Esophagus squamous epithelium (tissue), 5 donors: ENCODE results near the gene PPP2R5E. TPM values are rescaled to one million over a fixed set of nuclear protein-coding genes. Genes with fewer than 3 reads are reported as not detected.

Experiments used
- DNase-seq: peaks from one replicate; lab custom pipeline; 2025; lab: John Stamatoyannopoulos, UW
- H3K27ac ChIP-seq, 4 donors: fragments of 200-600 bp; sonication (generic); one replicate each; pipeline ENCODE4 v1.5.1; 2016 to 2019; ENCODE audit warnings: mild to moderate bottlenecking in 1 of 4
- H3K27me3 ChIP-seq, 4 donors: fragments of 200-600 bp; sonication (generic); 1 replicate in 3 of 4; 2 replicates in 1 of 4; pipeline versions ENCODE4 v1.5.1 to v1.6.0; 2017 to 2021; ENCODE audit warnings: antibody characterized with exemption in 1 of 4
- H3K36me3 ChIP-seq, 3 donors: fragments of 200-600 bp; sonication (generic); one replicate each; pipeline ENCODE4 v1.5.1; 2016 to 2019
- H3K4me1 ChIP-seq, 3 donors: fragments of 200-600 bp; sonication (generic); one replicate each; pipeline ENCODE4 v1.5.1; 2017 to 2019
- H3K4me3 ChIP-seq, 4 donors: fragments of 200-600 bp; sonication (generic); 1 replicate in 3 of 4; 2 replicates in 1 of 4; pipeline ENCODE4 v1.5.1; 2016 to 2019; ENCODE audit warnings: mild to moderate bottlenecking in 2 of 4, moderate library complexity in 1 of 4
- H3K9me3 ChIP-seq, 3 donors: fragments of 200-600 bp; sonication (generic); one replicate each; pipeline ENCODE4 v1.5.1; 2016 to 2019
- POLR2A ChIP-seq, 4 donors: fragments of 450-650 bp; IDR thresholded peaks; one replicate each; pipeline ENCODE4 v1.6.1; 2017; ENCODE audit warnings: antibody characterized with exemption in 4 of 4, mild to moderate bottlenecking in 4 of 4, moderate library complexity in 3 of 4
- WGBS, 2 donors: methylation state at CpG; one replicate each; pipeline ENCODE4 v1.1.5; 2018; 5-methylcytosine and 5-hydroxymethylcytosine counted together
- intact Hi-C: fragments of 100-400 bp; cut with DNase I; formaldehyde crosslinking; loops from one replicate; pipeline ENCODE4 v1.15.0; 2022
- total RNA-seq, 4 donors: library from RNA; depleted of rRNA; stranded (reverse); fragments of >200 nt; gene quantifications; one replicate each; pipeline ENCODE4 v1.1.0, GENCODE V29; 2016
- TF ChIP-seq, protein P1 (sequence below), 6 experiments: fragments of 450-650 bp in 4 of 6; fragments of 200-600 bp in 2 of 6; sonication (generic) in 2 of 6; IDR thresholded peaks; one replicate each; pipeline ENCODE4 v1.5.1; 2016 to 2019; ENCODE audit warnings: antibody characterized with exemption in 6 of 6, mild to moderate bottlenecking in 4 of 6, moderate library complexity in 4 of 6
- donor health status: DM: yes; HTN: yes; CAD: no.

The PPP2R5E gene
- total RNA-seq, 4 donors from 2014 or later: 18.9 to 31.2 (median 26.0) TPM

DNA sequence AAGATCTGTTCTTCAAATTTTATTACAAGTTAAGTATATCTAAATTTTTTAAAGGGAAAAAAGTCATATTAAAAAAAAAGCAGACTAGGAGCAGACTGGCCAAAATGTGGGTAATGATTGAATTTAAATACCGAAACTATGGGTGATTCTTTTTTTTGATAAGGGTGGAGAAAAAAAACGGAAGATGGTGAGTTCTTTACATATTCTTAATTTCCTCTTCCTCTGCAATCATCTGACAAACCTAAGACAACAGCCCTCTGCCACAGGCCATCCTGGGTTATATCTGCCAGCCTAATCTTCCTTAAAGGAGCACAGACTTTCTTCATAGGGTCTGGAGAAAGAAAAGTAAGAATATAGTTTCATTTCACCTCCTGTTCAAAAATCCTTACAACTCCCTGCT is 108.0 kb downstream of the PPP2R5E start:
- intact Hi-C loops: no loop called here
- TF ChIP-seq POLR2A (IDR thresholded peaks at IDR 0.05): no peak
- TF ChIP-seq, protein P1, sequence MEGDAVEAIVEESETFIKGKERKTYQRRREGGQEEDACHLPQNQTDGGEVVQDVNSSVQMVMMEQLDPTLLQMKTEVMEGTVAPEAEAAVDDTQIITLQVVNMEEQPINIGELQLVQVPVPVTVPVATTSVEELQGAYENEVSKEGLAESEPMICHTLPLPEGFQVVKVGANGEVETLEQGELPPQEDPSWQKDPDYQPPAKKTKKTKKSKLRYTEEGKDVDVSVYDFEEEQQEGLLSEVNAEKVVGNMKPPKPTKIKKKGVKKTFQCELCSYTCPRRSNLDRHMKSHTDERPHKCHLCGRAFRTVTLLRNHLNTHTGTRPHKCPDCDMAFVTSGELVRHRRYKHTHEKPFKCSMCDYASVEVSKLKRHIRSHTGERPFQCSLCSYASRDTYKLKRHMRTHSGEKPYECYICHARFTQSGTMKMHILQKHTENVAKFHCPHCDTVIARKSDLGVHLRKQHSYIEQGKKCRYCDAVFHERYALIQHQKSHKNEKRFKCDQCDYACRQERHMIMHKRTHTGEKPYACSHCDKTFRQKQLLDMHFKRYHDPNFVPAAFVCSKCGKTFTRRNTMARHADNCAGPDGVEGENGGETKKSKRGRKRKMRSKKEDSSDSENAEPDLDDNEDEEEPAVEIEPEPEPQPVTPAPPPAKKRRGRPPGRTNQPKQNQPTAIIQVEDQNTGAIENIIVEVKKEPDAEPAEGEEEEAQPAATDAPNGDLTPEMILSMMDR (IDR thresholded peaks at IDR 0.05): no peak
- H3K4me3 ChIP-seq: no peak overlapping the region
- WGBS, 2 donors: 49 to 56% methylated on average over 2 of the region's 2 CpGs
- peak overlapping the region in 3 of 4 donors; percentile 74 to 80 (median 77) for H3K27ac ChIP-seq
- peaks cover 24 to 76% (median 54%) of the 10 kb centered on the region in 3 donors for H3K4me1 ChIP-seq
- H3K9me3 ChIP-seq: no peaks in the 10 kb centered on the region
- H3K36me3 ChIP-seq: no peaks in the 10 kb centered on the region
- H3K27me3 ChIP-seq: no peaks in the 10 kb centered on the region
- no peak for DNase-seq

DNA sequence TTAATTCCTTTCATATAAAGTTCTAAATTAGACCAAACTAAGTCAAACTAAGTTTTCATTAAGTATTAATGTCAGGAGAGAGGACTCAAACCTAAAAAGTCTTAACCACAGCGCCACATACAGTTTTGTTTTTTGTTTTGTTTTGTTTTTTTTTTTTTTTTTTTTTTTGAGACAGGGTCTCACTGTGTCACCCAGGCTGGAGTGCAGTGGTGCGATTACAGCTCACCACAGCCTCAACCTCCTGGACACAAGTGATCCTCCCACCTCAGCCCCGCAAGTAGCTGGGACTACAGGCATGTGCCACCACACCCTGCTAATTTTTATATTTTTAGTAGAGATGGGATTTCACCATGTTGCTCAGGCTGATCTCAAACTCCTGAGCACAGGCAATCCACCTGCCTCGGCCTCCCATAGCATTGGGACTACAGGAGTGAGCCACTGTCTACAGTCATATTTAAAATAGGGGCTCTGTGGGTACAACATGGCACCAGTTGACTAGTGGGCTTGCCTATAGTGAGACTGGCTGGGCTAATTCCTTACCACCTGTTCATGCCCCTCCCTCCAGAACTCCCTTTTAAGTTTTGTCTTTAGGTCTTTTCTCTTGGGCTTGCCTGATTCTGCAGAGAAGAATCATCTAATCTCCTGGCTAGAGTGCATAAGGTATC is 110.2 kb downstream of the PPP2R5E start:
- Histone ChIP-seq H3K27me3 (no peaks in the 10 kb centered on the region), H3K4me1 (peaks cover 21 to 54% (median 36%) of the 10 kb centered on the region in 3 donors), H3K27ac (no peak overlapping the region), H3K36me3 (no peaks in the 10 kb centered on the region), H3K4me3 (no peak overlapping the region), H3K9me3 (no peaks in the 10 kb centered on the region)
- TF ChIP-seq, protein P1 (IDR thresholded peaks at IDR 0.05): no peak
- TF ChIP-seq POLR2A (IDR thresholded peaks at IDR 0.05): no peak
- intact Hi-C loops: no loop called here
- WGBS, 2 donors: 76 to 95% methylated on average over 2 to 4 of the region's 4 CpGs
- DNase-seq: no peak

DNA sequence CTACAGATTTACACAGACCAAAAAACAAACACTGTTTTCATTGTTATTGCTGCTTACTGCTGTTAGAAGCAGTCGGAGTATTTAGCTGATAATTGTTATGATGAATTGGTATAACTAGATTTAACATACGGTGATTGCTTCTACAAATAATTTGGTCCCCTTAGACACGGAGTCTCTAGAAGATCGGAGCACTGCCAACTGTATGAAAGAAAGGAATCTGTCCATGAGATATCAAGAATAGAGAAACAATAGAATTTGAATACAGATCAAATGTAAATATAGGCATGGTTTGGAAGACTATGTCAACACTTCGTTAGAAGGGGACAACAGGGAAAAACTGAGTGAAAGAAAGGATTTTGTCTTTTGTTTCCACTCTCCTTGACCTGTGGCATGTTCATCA is 110.9 kb downstream of the PPP2R5E start:
- intact Hi-C loops: no loop called here
- H3K9me3 ChIP-seq: no peaks in the 10 kb centered on the region
- peaks cover 14 to 46% (median 28%) of the 10 kb centered on the region in 3 donors for H3K4me1 ChIP-seq
- 60 to 65% methylated on average over 5 of the region's 5 CpGs for WGBS, 2 donors
- H3K27me3 ChIP-seq: no peaks in the 10 kb centered on the region
- H3K4me3 ChIP-seq: no peak overlapping the region
- no peaks in the 10 kb centered on the region for H3K36me3 ChIP-seq
- DNase-seq: no peak
- H3K27ac ChIP-seq: peak overlapping the region in 1 of 4 donors; percentile 13
- TF ChIP-seq, protein P1 (IDR thresholded peaks at IDR 0.05): no peak
- no peak for TF ChIP-seq POLR2A (IDR thresholded peaks at IDR 0.05)

DNA sequence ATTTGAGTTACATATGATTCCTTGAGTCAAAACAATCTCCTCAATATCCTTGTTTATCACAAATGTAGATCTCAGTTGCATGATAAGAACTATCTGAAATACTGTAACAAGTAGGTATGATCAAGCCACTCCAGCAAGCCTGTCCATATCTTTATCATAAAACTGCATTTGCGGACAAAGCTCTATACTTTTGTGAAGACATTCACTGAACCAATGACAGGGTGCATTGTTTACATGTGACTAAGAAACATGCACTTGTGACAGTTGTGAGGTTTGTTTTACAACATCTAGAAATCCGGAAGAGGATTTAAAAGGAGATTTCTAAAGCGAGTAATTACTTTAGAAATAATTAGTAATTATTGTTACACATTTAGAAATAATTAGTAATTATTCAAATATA is 111.7 kb downstream of the PPP2R5E start:
- DNase-seq: no peak
- Histone ChIP-seq H3K36me3 (no peaks in the 10 kb centered on the region), H3K27ac (no peak overlapping the region), H3K27me3 (no peaks in the 10 kb centered on the region), H3K9me3 (no peaks in the 10 kb centered on the region), H3K4me3 (no peak overlapping the region), H3K4me1 (peaks cover 8 to 39% (median 21%) of the 10 kb centered on the region in 3 donors)
- WGBS, 2 donors: 77 to 80% methylated on average over 3 of the region's 3 CpGs
- no peak for TF ChIP-seq POLR2A (IDR thresholded peaks at IDR 0.05)
- TF ChIP-seq, protein P1 (IDR thresholded peaks at IDR 0.05): no peak
- intact Hi-C loops: no loop called here

DNA sequence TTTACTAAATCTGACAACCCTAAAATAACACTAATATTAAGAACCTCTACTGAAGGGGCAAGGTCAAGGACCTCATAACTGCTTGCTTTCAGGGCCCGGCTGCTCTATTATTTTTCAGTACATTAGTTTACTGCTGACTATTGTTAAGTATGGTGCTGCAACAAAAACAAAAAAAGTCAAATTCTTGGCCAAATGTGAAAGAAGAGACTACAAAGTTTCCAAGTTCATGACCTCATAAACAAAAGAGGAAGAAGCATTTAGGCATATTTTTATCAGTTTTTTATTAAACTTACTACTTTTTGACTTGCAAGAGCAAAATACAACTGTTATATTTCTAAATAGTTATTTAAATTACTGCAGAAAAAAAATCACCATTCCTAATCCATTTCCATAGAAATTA is 114.7 kb downstream of the PPP2R5E start:
- intact Hi-C loops: no loop called here
- Histone ChIP-seq H3K27ac (no peak overlapping the region), H3K36me3 (no peaks in the 10 kb centered on the region), H3K4me3 (no peak overlapping the region), H3K4me1 (peaks cover 0 to 13% (median 0%) of the 10 kb centered on the region in 3 donors), H3K27me3 (no peaks in the 10 kb centered on the region), H3K9me3 (no peaks in the 10 kb centered on the region)
- DNase-seq: no peak
- WGBS, 2 donors: 79 to 89% methylated on average over 1 of the region's 1 CpG
- TF ChIP-seq, protein P1 (IDR thresholded peaks at IDR 0.05): no peak
